Activated CD8-positive, alpha-beta memory T cell treated with anti-CD3 and anti-CD28 coated beads for 4 hours (primary cell): ENCODE measurements around the gene FXYD2.
"Not testable (repeated sequence)": the region's sequence is repeated elsewhere in the genome, so short reads cannot be mapped to it uniquely, and the experiment has no call there.

Experiments
- DNase-seq, 2 donors: peaks; one replicate each; pipeline ENCODE4 v3.0.0-alpha.2; 2020; ENCODE audit warnings: low read depth in 2 of 2

The FXYD2 gene

DNA sequence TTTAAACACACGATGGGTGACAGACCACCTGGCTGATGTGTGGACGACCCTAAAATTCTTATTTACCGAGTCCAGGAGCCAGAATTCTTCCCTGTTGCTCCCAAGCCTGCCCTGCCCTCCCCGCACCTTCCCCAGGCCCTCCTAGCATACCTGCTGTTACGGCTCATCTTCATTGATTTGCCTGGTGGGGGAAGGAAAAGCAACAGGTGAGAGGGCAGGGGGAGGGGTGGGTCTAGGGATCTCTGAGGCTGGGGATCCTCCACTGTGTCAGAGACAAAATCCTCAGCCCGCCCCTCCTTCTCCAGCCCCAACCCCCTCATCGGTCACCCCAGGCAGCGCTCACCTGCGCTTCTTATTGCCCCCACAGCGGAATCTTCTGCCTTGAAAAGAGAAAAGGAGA, 4.0 kb downstream of the FXYD2 start:
- no peak for DNase-seq

- no peak for DNase-seq
Measured at GRCh38 chr11:117820071-117820470, 4.5 kb downstream of the FXYD2 start.

DNA sequence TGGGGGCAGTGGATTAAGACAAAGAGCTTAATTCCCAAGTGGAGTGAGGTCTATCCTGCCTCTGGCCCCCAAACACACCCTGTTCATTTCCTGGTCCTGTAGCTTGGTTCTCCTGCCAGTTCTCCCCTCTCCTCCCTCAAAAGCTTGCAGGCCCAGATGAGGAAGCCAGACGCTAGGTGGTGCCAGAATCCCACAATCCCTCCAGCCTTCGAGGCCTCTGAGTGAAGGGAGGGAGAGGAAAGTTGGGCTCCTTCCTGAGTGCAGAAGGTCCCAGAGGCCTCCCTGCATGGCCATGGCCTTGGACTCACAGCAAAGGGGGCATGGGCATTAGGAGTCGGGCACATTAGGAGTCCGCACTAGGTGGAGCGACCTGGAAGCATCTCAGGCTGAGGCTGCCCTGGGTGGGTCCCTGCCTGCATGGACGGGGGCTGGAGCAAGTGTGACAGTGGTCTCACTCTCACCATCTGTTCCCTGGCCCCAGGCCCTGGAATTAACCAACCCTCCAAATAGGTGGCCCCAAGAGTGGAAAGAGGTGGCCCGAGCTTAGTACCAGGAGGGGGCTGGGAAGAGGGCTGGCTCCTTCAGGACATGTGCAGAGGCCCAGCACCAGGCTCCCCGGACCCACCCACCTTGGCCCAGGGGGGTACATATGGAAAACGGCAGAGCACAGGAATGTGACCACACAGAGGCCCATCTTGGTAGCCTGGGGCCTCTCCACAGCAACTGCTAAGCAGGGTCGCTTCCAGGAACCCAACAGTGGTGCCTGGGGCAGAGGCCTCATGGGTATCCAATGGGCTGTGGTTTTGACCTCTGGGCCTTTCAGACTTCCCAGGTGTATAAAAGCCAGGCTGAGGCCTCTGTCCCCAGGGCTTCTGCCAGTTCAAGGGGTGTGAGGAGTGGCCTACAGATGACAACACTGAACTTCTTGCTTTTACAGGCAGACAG, 5.2 kb downstream of the FXYD2 start:
- no peak for DNase-seq

- no peak for DNase-seq
Measured at GRCh38 chr11:117818041-117818873, 6.3 kb downstream of the FXYD2 start.

DNA sequence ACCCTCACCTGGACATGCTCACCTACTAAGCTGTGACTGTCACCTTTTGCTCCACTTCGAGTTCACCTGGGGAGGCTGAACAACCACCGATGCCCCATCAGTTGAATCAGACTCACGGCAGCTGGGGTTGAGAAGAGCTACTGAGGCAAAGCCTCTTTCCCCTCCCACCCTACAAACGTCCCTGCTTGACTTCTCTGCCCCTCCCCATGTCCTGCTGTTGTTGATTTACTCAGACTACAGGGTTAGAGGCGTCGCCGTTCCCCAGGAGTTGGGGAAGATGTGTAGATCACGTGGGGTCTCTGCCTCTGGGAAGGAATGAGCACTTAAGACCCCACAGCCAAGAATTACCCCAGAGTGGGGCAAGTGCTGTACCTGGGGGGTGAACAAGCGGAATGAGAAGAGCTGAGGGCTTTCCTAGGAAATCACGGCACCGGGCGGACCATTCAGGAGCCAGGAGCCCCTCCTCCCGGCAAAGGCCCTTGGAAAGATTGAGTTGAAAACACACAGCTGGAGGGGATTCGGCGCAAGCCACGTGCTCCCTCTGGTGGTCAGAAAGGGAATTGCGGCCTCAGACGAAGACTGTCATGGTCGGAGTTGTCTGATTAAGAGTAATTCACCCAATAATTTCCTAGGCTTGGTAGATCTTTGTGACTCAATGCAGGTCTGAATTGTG, 7.0 kb downstream of the FXYD2 start:
- peak; percentile 75 to 82 for DNase-seq

GRCh38 chr11:117816846-117817367, 7.6 kb downstream of the FXYD2 start:
- no peak for DNase-seq

- DNase-seq, result no peak
Measured at GRCh38 chr11:117816151-117816741, 8.3 kb downstream of the FXYD2 start.

GRCh38 chr11:117815262-117815803, 9.2 kb downstream of the FXYD2 start:
- peak; percentile 41 to 64 for DNase-seq

GRCh38 chr11:117814766-117815261, 9.7 kb downstream of the FXYD2 start:
- DNase-seq, result peak; percentile 65 to 68

GRCh38 chr11:117814204-117814765, 10.3 kb downstream of the FXYD2 start:
- no peak for DNase-seq

GRCh38 chr11:117810056-117810451, 14.5 kb downstream of the FXYD2 start:
- DNase-seq, result not testable (repeated sequence)

GRCh38 chr11:117809236-117810055, 15.1 kb downstream of the FXYD2 start:
- DNase-seq, result no peak

DNA sequence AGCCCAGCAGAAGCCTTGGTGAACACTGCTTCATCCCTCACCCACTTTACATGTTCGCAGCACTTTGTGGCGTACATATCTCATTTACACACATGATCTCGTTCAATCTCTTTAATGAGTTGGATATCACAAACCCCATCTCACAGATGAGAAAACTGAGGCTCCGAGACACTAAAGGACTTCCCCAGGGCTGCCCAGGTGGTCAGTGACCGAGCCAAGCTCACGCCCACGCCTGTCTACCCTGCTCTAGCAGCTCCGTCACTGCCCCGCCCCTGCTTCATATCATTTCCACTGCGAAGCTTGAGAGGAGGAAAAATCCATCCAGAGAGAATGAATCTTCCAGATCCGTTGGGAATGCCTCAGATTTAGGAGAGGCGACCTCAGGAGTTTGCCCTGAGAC, 15.8 kb downstream of the FXYD2 start:
- DNase-seq, result no peak

- peak in 1 of 2 donors; percentile 63 for DNase-seq
Measured at GRCh38 chr11:117807482-117808327, 16.8 kb downstream of the FXYD2 start.

DNA sequence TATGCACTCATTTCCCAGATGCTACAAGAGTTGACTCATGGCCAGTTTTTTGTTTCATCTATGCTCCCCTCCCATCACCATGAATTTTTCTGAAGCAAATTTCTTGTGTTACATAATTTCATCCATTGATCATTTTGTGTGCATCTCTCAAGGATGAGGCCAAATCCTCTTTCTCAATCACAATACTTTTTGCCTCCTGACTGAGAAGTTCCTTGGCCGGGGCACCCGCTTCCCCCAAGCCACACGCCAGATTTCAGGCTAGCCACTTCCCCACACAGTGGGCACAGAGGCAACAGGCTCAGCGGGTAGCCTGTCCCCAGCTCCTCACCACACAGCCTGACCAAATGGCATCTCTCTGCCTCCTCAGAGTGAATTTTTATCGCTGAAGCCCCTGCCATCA, 17.7 kb downstream of the FXYD2 start:
- no peak for DNase-seq

GRCh38 chr11:117805045-117805444, 19.5 kb downstream of the FXYD2 start:
- DNase-seq, result no peak

GRCh38 chr11:117803896-117804295, 20.6 kb downstream of the FXYD2 start:
- no peak for DNase-seq

GRCh38 chr11:117799634-117800033, 24.9 kb downstream of the FXYD2 start:
- no peak for DNase-seq
